ENCODE results near the gene BTRC.
"Not testable (repeated sequence)": the region's sequence is repeated elsewhere in the genome, so short reads cannot be mapped to it uniquely, and the experiment has no call there.

Gene BTRC

GRCh38 chr10:101351017-101351416, 2.9 kb upstream of the BTRC start:
- DNase-seq: no peak

- DNase-seq: no peak
These were observed 2.5 kb upstream of the BTRC start for GRCh38 chr10:101351477-101351876.

GRCh38 chr10:101352857-101353256, 1.1 kb upstream of the BTRC start:
- DNase-seq: not testable (repeated sequence)

- DNase-seq: no peak
These were observed 535 bp downstream of the BTRC start for GRCh38 chr10:101354328-101355071.

- DNase-seq: no peak
These were observed 1.2 kb downstream of the BTRC start for GRCh38 chr10:101355072-101355706.

- no peak for DNase-seq
These were observed 2.2 kb downstream of the BTRC start for GRCh38 chr10:101356132-101356531.

- DNase-seq: no peak
These were observed 4.0 kb downstream of the BTRC start for GRCh38 chr10:101357958-101358357.

GRCh38 chr10:101358706-101359300, 4.8 kb downstream of the BTRC start:
- no peak for DNase-seq

GRCh38 chr10:101360090-101360489, 6.1 kb downstream of the BTRC start:
- DNase-seq: not testable (repeated sequence)

- DNase-seq: not testable (repeated sequence)
These were observed 6.9 kb downstream of the BTRC start for GRCh38 chr10:101360841-101361240.

- no peak for DNase-seq
These were observed 10.0 kb downstream of the BTRC start for GRCh38 chr10:101363850-101364400.

GRCh38 chr10:101364721-101365120, 10.8 kb downstream of the BTRC start:
- no peak for DNase-seq

GRCh38 chr10:101367569-101368453, 13.8 kb downstream of the BTRC start:
- no peak for DNase-seq

- DNase-seq: no peak
These were observed 19.1 kb downstream of the BTRC start for GRCh38 chr10:101373063-101373462.

- DNase-seq: not testable (repeated sequence)
These were observed 20.0 kb downstream of the BTRC start for GRCh38 chr10:101373993-101374392.

GRCh38 chr10:101375076-101375475, 21.1 kb downstream of the BTRC start:
- no peak for DNase-seq

GRCh38 chr10:101379663-101380352, 25.8 kb downstream of the BTRC start:
- DNase-seq: no peak

- DNase-seq: no peak
These were observed 26.5 kb downstream of the BTRC start for GRCh38 chr10:101380353-101381017.

- no peak for DNase-seq
These were observed 32.1 kb downstream of the BTRC start for GRCh38 chr10:101385866-101386658.

GRCh38 chr10:101386659-101387259, 32.8 kb downstream of the BTRC start:
- DNase-seq: no peak

All from activated T-cell treated with anti-CD3 and anti-CD28 coated beads, Interleukin-2, amount 50 U/mL, for 1 hour (primary cell).